ENCODE data around the gene RGS3. TPM values are rescaled to one million over a fixed set of nuclear protein-coding genes. Genes with fewer than 3 reads are reported as not detected.
"Not testable (repeated sequence)": the region's sequence is repeated elsewhere in the genome, so short reads cannot be mapped to it uniquely, and the experiment has no call there.

RGS3 gene
- total RNA-seq, 2 experiments from 2014 or later = 51.0 to 51.5 TPM

DNA sequence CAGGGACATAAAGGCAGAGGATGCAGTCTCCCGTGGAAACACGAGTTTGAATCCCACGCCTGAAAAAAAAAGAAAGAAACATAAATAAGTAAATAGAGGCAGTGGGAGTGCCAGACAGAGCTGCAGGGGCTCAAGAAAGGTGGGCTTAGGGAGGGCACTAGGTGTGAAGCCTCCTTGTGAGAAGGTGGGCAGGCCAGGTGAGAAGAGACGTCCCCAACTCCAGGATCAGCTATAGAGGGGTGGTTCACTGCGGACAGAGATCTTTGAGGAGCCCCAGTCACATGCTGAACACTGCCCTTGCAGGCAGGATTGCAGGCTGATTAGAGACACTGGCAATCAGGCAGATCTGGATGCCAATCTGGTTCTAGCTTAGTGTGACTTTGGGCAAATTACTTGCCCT is 172.1 kb downstream of the RGS3 start:
- H3K4me3 Mint-ChIP-seq = no peak overlapping the region
- ChIA-PET POLR2A (interaction anchor here (0.7 kb wide), 1 partner anchor 15 kb away, joined by 3 read pairs; no protein-coding TSS in a partner anchor), CTCF (interaction anchor here (1.0 to 3.1 kb wide), 5 partner anchors 10 to 189 kb away, joined by 3 to 21 read pairs (median 4); no protein-coding TSS in a partner anchor)
- H3K36me3 Mint-ChIP-seq (ENCODE audit: low read depth) = no peaks in the 10 kb centered on the region
- peaks cover 2% of the 10 kb centered on the region for H3K27me3 Mint-ChIP-seq
- H3K27ac Mint-ChIP-seq = no peak overlapping the region
- peaks cover 2% of the 10 kb centered on the region for H3K4me1 Mint-ChIP-seq (ENCODE audit: low read depth)
- no peak for DNase-seq
- no peaks in the 10 kb centered on the region for H3K9me3 Mint-ChIP-seq
- intact Hi-C loops (cut with micrococcal nuclease) = no loop called here
- TF ChIP-seq, protein P1, sequence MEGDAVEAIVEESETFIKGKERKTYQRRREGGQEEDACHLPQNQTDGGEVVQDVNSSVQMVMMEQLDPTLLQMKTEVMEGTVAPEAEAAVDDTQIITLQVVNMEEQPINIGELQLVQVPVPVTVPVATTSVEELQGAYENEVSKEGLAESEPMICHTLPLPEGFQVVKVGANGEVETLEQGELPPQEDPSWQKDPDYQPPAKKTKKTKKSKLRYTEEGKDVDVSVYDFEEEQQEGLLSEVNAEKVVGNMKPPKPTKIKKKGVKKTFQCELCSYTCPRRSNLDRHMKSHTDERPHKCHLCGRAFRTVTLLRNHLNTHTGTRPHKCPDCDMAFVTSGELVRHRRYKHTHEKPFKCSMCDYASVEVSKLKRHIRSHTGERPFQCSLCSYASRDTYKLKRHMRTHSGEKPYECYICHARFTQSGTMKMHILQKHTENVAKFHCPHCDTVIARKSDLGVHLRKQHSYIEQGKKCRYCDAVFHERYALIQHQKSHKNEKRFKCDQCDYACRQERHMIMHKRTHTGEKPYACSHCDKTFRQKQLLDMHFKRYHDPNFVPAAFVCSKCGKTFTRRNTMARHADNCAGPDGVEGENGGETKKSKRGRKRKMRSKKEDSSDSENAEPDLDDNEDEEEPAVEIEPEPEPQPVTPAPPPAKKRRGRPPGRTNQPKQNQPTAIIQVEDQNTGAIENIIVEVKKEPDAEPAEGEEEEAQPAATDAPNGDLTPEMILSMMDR (IDR thresholded peaks at IDR 0.05) = no peak
- no peak for ATAC-seq

- Mint-ChIP-seq H3K9me3 (no peaks in the 10 kb centered on the region), H3K27ac (no peak overlapping the region), H3K27me3 (peaks cover 2% of the 10 kb centered on the region), H3K36me3 (ENCODE audit: low read depth) (no peaks in the 10 kb centered on the region), H3K4me3 (no peak overlapping the region), H3K4me1 (ENCODE audit: low read depth) (peaks cover 2% of the 10 kb centered on the region)
- TF ChIP-seq, protein P1 (IDR thresholded peaks at IDR 0.05) = no peak
- CTCF ChIA-PET = interaction anchor here (1.0 to 3.1 kb wide), 3 partner anchors 20 to 190 kb away, joined by 4 to 21 read pairs (median 7); no protein-coding TSS in a partner anchor
- intact Hi-C loops (cut with micrococcal nuclease) = no loop called here
- DNase-seq (no peak), ATAC-seq (no peak)
- POLR2A ChIA-PET = interaction anchor here (0.7 kb wide), 1 partner anchor 15 kb away, joined by 3 read pairs; no protein-coding TSS in a partner anchor
Measured at GRCh38 chr9:113636165-113636564, 172.6 kb downstream of the RGS3 start.

DNA sequence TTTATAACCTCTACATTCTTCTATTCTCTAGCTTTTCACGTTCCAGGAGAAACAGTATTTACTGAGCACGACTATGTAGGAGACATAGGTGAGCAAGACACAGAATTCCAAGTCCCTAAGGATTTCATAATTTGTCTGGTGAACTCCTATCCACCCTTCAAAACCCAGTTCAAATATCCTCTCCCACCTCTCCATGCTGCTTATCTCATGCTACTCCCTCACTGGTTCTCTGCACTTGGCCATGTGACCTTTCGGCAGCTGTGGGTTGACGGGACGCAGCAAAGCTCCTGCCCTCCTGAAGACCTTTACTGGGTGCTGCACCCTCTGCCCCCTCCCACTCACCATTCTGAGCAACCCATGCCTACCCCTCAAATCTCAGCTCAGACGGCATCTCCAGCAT is 173.2 kb downstream of the RGS3 start:
- ChIA-PET CTCF (no interaction called here), POLR2A (no interaction called here)
- ATAC-seq (no peak), DNase-seq (no peak)
- TF ChIP-seq, protein P1 (IDR thresholded peaks at IDR 0.05) = no peak
- Mint-ChIP-seq H3K9me3 (no peaks in the 10 kb centered on the region), H3K4me3 (no peak overlapping the region), H3K36me3 (ENCODE audit: low read depth) (no peaks in the 10 kb centered on the region), H3K27me3 (peaks cover 2% of the 10 kb centered on the region), H3K4me1 (ENCODE audit: low read depth) (peaks cover 2% of the 10 kb centered on the region), H3K27ac (no peak overlapping the region)
- intact Hi-C loops (cut with micrococcal nuclease) = no loop called here

GRCh38 chr9:113638490-113638889 is 175.0 kb downstream of the RGS3 start:
- no peak for ATAC-seq
- Mint-ChIP-seq H3K36me3 (ENCODE audit: low read depth) (no peaks in the 10 kb centered on the region), H3K27ac (no peak overlapping the region), H3K4me3 (no peak overlapping the region), H3K4me1 (ENCODE audit: low read depth) (no peaks in the 10 kb centered on the region), H3K9me3 (no peaks in the 10 kb centered on the region), H3K27me3 (peaks cover 4% of the 10 kb centered on the region)
- no peak for DNase-seq
- POLR2A ChIA-PET = no interaction called here
- intact Hi-C loops (cut with micrococcal nuclease) = no loop called here
- CTCF ChIA-PET = interaction anchor here (0.7 kb wide), 1 partner anchor 16 kb away, joined by 3 read pairs; no protein-coding TSS in a partner anchor
- TF ChIP-seq, protein P1 (IDR thresholded peaks at IDR 0.05) = no peak

GRCh38 chr9:113638897-113639296 is 175.4 kb downstream of the RGS3 start:
- H3K4me3 Mint-ChIP-seq = no peak overlapping the region
- no peaks in the 10 kb centered on the region for H3K9me3 Mint-ChIP-seq
- CTCF ChIA-PET = interaction anchor here (0.7 kb wide), 1 partner anchor 16 kb away, joined by 3 read pairs; no protein-coding TSS in a partner anchor

GRCh38 chr9:113639411-113639970 is 176.0 kb downstream of the RGS3 start:
- H3K9me3 Mint-ChIP-seq; H3K36me3 Mint-ChIP-seq (ENCODE audit: low read depth); POLR2A ChIA-PET; intact Hi-C loops (cut with micrococcal nuclease); DNase-seq; H3K27me3 Mint-ChIP-seq; H3K27ac Mint-ChIP-seq; H3K4me1 Mint-ChIP-seq (ENCODE audit: low read depth); ATAC-seq; H3K4me3 Mint-ChIP-seq: not testable (repeated sequence)
- CTCF ChIA-PET = interaction anchor here (2.5 kb wide), 1 partner anchor 16 kb away, joined by 10 read pairs; no protein-coding TSS in a partner anchor

More at GRCh38 chr9:113638897-113639296, 175.4 kb downstream of the RGS3 start:
- Mint-ChIP-seq H3K27ac (no peak overlapping the region), H3K4me1 (ENCODE audit: low read depth) (no peaks in the 10 kb centered on the region), H3K27me3 (peaks cover 4% of the 10 kb centered on the region), H3K36me3 (ENCODE audit: low read depth) (no peaks in the 10 kb centered on the region)
- TF ChIP-seq, protein P1 (IDR thresholded peaks at IDR 0.05) = no peak
- no peak for ATAC-seq
- POLR2A ChIA-PET = no interaction called here
- DNase-seq = no peak
- intact Hi-C loops (cut with micrococcal nuclease) = no loop called here

All from activated CD8-positive, alpha-beta T cell treated with anti-CD3 and anti-CD28 coated beads for 36 hours (primary cell).